ENCODE measurements around the gene PIK3R2. TPM values are rescaled to one million over a fixed set of nuclear protein-coding genes. Genes with fewer than 3 reads are reported as not detected.

The PIK3R2 gene
- total RNA-seq, 1 experiment from 2014 or later: 37.6 TPM

DNA sequence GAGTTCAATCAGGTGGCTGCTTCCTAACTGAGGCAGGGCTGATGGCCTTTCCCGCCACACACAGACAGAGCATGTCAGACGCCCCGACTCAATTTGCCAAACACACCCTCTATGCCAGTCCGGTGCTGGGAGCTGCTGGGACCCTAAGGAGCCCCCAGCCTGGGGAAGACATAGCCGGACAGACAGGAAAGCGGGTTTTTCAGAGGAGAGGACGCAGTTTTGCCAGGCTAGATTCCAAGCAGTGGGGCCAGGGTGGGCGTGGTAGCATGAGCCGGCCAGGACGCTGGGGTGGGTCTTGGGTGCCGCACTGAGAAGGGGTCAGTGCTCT is 35.6 kb upstream of the PIK3R2 start:
- TF ChIP-seq, protein P1, sequence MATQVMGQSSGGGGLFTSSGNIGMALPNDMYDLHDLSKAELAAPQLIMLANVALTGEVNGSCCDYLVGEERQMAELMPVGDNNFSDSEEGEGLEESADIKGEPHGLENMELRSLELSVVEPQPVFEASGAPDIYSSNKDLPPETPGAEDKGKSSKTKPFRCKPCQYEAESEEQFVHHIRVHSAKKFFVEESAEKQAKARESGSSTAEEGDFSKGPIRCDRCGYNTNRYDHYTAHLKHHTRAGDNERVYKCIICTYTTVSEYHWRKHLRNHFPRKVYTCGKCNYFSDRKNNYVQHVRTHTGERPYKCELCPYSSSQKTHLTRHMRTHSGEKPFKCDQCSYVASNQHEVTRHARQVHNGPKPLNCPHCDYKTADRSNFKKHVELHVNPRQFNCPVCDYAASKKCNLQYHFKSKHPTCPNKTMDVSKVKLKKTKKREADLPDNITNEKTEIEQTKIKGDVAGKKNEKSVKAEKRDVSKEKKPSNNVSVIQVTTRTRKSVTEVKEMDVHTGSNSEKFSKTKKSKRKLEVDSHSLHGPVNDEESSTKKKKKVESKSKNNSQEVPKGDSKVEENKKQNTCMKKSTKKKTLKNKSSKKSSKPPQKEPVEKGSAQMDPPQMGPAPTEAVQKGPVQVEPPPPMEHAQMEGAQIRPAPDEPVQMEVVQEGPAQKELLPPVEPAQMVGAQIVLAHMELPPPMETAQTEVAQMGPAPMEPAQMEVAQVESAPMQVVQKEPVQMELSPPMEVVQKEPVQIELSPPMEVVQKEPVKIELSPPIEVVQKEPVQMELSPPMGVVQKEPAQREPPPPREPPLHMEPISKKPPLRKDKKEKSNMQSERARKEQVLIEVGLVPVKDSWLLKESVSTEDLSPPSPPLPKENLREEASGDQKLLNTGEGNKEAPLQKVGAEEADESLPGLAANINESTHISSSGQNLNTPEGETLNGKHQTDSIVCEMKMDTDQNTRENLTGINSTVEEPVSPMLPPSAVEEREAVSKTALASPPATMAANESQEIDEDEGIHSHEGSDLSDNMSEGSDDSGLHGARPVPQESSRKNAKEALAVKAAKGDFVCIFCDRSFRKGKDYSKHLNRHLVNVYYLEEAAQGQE (IDR thresholded peaks at IDR 0.05; ENCODE audit: insufficient read depth in 1 of 2, low read depth in 2 of 2, low read length in 1 of 2): no peak
- no peak for TF ChIP-seq SIN3A (IDR thresholded peaks at IDR 0.05; ENCODE audit: borderline replicate concordance, insufficient read depth, low read depth, low read length)
- no peak for TF ChIP-seq POLR2AphosphoS5 (IDR thresholded peaks at IDR 0.05; ENCODE audit: low read depth, low read length)
- TF ChIP-seq, protein P2, sequence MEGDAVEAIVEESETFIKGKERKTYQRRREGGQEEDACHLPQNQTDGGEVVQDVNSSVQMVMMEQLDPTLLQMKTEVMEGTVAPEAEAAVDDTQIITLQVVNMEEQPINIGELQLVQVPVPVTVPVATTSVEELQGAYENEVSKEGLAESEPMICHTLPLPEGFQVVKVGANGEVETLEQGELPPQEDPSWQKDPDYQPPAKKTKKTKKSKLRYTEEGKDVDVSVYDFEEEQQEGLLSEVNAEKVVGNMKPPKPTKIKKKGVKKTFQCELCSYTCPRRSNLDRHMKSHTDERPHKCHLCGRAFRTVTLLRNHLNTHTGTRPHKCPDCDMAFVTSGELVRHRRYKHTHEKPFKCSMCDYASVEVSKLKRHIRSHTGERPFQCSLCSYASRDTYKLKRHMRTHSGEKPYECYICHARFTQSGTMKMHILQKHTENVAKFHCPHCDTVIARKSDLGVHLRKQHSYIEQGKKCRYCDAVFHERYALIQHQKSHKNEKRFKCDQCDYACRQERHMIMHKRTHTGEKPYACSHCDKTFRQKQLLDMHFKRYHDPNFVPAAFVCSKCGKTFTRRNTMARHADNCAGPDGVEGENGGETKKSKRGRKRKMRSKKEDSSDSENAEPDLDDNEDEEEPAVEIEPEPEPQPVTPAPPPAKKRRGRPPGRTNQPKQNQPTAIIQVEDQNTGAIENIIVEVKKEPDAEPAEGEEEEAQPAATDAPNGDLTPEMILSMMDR (IDR thresholded peaks at IDR 0.05): no peak
- no peak for TF ChIP-seq TCF7L2 (IDR thresholded peaks at IDR 0.05; ENCODE audit: low read depth, low read length)
- Histone ChIP-seq H3K27ac (ENCODE audit: low read length) (peak overlapping the region; percentile 44; the same call in 1 of the 2 replicates), H3K9me3 (ENCODE audit: control insufficient read depth, insufficient read depth, low read depth, low read length) (no peaks in the 10 kb centered on the region), H3K4me1 (ENCODE audit: control insufficient read depth, insufficient read depth, low read length) (peaks cover 10% of the 10 kb centered on the region), H3K27me3 (ENCODE audit: control insufficient read depth, insufficient read depth, low read length) (no peaks in the 10 kb centered on the region), H3K4me3 (ENCODE audit: low read depth in 2 of 2, low read length in 2 of 2) (peak overlapping the region; percentile 37 to 50), H3K36me3 (ENCODE audit: control insufficient read depth, insufficient read depth, low read length) (no peaks in the 10 kb centered on the region)
- BruUV-seq (replicated peaks): no TSS peak
- in situ Hi-C loops (cut with HindIII; ENCODE audit: low pct_unique_long_range_greater_than_20kb, low sequenced_read_pairs) (no loop called here), intact Hi-C loops (cut with micrococcal nuclease; ENCODE audit: unreplicated experiment) (loop anchor here (10.0 kb wide), 1 partner anchor 47 kb away; no protein-coding TSS in a partner anchor)
- no peak for DNase-seq (ENCODE audit: low read depth, low spot score)
- ATAC-seq: peak; percentile 40
- POLR2A ChIA-PET: interaction anchor here (0.5 kb wide), 1 partner anchor 241 kb away, joined by 5 read pairs; no protein-coding TSS in a partner anchor
- CTCF ChIA-PET: interaction anchor here (0.5 kb wide), 1 partner anchor 66 kb away, joined by 5 read pairs; no protein-coding TSS in a partner anchor

DNA sequence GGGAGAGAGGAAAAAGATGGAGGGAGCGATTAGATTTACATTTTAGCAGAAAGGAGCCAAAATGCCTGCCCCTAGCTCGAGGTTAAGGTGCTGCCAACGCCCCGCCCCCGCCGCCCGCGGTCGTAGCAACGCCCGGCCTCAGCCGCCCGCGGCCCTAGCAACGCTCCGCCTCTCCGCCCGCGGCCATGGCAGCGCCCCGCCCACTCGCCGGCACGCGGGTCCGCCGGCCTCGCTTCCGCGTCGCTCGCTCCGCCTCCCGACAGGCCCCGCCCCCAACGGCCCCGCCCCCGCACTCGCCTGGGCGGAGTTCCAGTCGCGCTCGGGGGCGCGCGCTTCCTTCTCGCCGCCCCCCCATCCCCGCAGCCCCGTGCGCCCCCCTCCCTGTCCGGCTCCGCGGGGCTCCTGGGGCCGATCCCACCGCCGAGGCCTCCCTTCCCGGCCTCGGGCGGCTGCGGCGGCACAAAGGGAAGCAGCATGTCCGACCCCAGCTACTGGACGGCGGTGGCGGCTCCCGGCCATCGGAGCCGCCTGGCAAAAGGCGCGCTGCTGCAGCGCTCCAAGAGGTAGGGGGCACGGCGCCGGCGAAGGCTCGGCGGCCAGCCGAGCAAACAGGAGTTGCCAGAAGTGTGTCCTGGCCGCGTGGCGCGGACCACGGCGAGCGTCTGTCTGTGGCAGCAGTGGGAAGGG is 35.1 kb upstream of the PIK3R2 start:
- ChIA-PET POLR2A (interaction anchor here (0.5 kb wide), 1 partner anchor 241 kb away, joined by 5 read pairs; no protein-coding TSS in a partner anchor), CTCF (no interaction called here)
- Histone ChIP-seq H3K27me3 (ENCODE audit: control insufficient read depth, insufficient read depth, low read length) (no peaks in the 10 kb centered on the region), H3K9me3 (ENCODE audit: control insufficient read depth, insufficient read depth, low read depth, low read length) (no peaks in the 10 kb centered on the region), H3K4me3 (ENCODE audit: low read depth in 2 of 2, low read length in 2 of 2) (peak overlapping the region; percentile 63 to 68), H3K36me3 (ENCODE audit: control insufficient read depth, insufficient read depth, low read length) (no peaks in the 10 kb centered on the region), H3K4me1 (ENCODE audit: control insufficient read depth, insufficient read depth, low read length) (peaks cover 10% of the 10 kb centered on the region), H3K27ac (ENCODE audit: low read length) (peak overlapping the region; percentile 78)
- peak; percentile 92 for ATAC-seq
- in situ Hi-C loops (cut with HindIII; ENCODE audit: low pct_unique_long_range_greater_than_20kb, low sequenced_read_pairs): no loop called here
- TF ChIP-seq SIN3A (IDR thresholded peaks at IDR 0.05; ENCODE audit: borderline replicate concordance, insufficient read depth, low read depth, low read length) (no peak), TCF7L2 (IDR thresholded peaks at IDR 0.05; ENCODE audit: low read depth, low read length) (no peak), POLR2AphosphoS5 (IDR thresholded peaks at IDR 0.05; ENCODE audit: low read depth, low read length) (no peak)
- TF ChIP-seq, protein P1 (IDR thresholded peaks at IDR 0.05; ENCODE audit: insufficient read depth in 1 of 2, low read depth in 2 of 2, low read length in 1 of 2): no peak
- TF ChIP-seq, protein P2 (IDR thresholded peaks at IDR 0.05): no peak
- intact Hi-C loops (cut with micrococcal nuclease; ENCODE audit: unreplicated experiment): loop anchor here (10.0 kb wide), 1 partner anchor 47 kb away; no protein-coding TSS in a partner anchor
- BruUV-seq (replicated peaks): no TSS peak
- no peak for DNase-seq (ENCODE audit: low read depth, low spot score)

Measured in Panc1 (cell line).